Stimulated activated CD4-positive, alpha-beta T cell treated with anti-CD3 and anti-CD28 coated beads, Interleukin-15, amount 100 ng/mL, for 48 hours (primary cell): ENCODE results near the gene ULK1.
A peak's percentile ranks its signal among the peaks of the same experiment; 100 is the strongest.

Source experiments
- DNase-seq, 2 donors: peaks; one replicate each; pipeline ENCODE4 v3.0.0-alpha.2; 2020; ENCODE audit warnings: low read depth in 2 of 2

ULK1 gene

GRCh38 chr12:131892711-131893604, 1.5 kb upstream of the ULK1 start:
- no peak for DNase-seq

DNA sequence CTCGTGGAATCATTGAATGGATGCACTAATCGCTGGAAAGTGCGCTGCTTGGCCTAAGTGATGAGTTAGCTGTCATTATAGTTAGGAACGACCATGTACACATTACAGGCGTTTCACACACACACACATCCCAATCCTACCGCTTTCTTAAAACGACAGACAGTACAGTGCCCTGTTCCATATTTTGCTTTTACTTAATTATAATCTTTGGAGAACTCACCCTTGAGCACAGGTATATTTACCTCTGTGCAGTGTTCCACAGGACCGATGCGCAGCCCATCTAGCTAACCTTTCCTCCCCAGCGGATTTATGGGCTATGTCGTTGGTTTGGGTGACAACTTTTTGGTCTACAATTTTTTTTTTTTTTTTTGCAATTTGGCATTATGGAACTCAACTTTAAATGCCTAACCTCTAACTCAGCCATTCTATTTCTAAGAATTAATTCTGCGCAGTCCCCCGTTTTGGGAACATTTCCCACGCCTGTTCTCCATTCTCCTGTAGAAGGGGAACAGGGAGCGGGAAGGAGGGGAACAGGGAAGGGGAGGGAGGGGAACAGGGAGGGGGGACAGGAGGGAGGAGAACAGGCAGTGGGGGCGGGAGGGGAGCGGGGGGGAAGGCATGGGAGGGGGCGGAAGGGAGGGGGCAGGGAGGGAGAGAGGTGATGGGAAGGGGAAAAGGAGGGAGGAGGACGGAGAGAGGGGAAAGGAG, 663 bp upstream of the ULK1 start:
- no peak for DNase-seq

- no peak for DNase-seq
Observed at GRCh38 chr12:131894981-131895639, 688 bp downstream of the ULK1 start.

DNA sequence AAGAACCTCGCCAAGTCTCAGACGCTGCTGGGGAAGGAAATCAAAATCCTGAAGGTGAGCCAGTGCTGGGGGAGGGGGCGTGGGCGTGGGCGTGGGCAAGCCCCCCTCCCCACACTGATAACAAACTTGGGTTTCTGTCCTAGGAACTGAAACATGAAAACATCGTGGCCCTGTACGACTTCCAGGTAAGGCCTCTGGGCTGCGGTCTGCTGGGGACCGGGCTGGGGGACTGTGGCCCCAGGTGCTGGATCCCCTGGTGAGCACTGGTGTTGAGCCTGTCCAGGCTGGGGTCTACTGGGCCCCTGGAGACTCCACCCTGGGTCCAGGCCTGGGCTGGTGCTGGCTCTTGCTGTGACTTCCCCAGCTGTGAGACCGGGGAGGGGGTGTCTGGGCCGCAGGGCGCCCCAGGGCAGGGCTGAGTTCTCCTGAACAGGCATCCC, 1.2 kb downstream of the ULK1 start:
- no peak for DNase-seq

DNA sequence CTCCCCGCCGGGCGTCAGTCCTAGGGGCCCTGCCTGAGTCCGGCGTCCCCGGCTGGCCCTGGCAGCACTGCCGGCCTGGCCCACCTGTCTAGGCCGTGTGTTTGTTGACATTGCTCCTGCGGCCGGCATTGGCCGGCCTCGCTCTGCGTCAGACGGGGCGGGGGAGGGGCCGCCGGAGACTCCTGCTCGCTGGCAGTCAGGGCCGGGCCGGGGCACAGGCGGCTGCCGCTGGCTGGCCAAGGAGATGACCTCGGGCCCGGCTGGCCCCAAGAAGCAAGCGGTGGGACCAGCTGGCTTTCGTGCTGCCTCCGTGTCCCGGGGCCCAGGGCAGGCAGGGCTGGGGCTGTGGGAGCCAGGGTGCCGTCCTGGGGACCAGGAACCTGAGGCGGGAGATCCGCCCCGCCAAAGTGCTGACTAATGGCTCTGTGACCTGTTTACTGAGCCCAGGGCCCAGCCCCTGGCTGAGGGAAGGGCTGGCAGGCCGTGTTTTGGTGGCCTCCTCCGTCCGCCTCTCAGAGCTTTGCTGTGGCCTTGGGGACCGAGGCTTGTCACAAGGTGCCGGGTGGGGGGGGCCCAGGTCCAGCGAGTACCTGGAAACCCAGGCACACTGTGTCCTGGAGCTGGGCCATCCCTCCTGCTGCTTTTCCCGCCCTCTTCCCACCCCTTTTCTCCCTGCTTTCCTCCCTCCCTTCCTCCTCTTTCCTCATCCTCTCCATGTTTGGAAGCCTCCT, 1.8 kb downstream of the ULK1 start:
- peak; percentile 35 to 59 for DNase-seq

DNA sequence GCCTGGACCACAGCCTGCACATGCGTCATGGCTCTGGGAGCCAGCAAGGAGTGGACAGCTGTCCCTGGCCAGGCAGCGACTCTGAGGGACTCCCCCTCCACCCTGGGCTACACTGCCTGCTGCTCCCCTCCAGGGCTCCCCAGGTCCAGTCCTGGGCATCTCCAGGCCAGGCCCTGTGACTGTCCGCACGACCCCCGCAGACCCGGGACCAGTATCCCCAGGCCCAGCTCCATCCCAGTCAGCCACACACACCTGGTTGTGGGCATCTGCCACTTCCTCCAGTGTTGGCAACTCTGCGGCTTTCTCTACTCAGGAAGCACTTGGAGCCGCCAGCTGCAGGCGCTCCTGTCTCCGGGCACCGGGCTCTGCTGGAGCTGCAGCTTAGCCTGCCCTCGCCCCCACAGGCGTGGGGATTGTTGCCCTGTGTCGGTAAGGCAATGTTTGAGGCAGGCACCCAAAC, 2.4 kb downstream of the ULK1 start:
- DNase-seq: no peak

DNA sequence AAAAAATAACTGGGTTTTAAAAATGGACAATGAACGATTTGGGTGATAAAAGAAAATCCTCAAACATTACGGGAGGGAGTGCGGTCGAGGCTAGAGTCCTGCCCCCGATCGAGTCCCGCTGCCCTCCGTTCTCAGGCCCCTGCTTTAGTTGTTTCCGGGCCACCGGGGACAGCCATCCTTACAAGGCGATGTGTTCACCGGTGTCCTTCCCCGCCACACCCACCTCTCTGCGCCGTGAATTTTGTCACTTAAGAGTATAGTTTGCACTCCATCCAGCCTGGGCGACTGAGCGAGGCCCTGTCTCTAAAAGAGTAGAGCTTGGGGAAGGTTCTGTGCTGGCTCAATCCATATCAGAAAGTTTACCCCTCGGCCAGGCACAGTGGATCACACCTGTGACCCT, 2.9 kb downstream of the ULK1 start:
- DNase-seq: no peak

DNA sequence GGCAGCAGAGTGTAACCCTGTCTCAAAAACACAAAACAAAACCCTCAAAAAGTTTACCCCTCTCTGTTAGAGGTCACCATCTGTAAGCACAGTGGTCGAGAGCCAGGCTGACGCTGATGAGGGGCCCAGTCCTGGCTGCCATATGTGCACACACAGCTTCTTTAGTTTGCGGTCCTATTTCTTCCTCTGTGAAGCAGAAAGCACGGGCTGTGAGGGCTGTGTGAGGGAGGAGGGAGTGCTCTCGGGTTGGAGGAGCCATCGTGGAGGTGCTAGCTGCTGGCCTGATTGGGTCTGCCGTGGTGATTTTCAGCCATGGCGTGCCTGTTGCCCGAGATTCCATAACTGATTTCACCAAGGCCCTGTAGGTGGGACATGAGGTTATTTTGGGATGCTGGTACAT, 3.5 kb downstream of the ULK1 start:
- no peak for DNase-seq

DNA sequence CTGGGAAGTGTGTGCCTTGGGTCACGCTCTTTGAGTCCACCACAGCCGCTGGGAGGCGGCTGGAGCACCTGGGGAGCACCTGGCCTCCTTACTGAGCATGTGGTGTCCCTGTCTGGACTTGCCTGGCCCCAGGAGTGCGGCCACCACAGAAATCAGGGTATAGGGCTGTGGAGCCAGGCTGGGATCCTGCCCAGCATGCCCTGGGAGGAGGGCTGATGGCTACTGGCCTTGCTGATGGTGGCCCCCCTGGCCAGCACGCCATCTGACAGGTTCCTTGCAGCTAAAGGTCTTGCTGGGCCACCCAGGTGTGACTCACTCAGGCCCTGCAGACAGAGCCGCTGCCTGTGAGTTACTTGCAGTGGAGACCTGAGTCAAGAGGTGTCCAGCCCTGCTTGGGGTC, 6.0 kb downstream of the ULK1 start:
- DNase-seq: no peak

GRCh38 chr12:131901431-131902331, 7.3 kb downstream of the ULK1 start:
- no peak for DNase-seq

DNA sequence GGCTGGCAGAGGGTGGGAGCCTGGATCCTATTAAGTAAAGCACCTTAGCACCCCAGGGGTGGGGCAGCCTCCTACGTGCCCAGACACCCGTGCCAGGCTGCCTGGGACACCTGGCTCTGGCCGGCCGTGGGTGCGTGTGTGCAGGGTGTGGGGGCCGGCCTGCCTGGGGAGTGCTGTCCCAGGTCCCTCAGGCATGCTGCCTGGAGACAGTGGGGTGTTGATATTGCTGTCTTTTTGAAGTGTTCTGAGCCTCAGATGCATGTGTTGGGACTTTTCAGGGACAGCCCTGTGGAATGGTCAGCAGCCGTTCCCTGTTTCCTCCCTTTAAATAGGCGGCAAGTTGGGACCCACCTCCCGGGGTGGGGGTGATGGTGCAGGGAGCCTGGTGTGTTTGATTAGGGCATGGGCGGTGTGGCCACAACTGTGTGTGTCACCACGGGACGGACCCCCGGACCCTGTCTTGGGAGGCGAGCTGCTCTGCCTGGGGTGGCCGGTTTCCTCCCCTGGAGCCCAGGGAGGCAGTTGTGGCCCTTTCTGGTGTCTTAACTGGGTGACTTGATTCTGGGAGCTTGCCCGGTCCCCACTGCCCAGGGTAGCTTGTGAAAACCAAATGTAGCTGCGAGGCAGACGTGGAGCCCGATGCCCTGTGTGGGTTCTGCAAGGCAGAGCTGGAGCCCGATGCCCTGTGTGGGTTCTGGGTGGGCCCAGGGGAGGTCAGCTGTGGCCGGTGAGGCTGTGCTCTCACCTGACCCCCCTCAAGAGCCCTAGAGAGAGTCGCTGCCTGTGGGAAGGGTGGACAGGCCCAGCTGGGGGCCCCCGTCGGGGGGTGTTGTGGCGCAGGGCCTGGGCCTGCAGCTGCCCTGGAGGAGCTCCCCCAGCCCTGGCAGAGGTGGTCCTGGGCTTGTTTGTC, 8.2 kb downstream of the ULK1 start:
- DNase-seq: no peak

DNA sequence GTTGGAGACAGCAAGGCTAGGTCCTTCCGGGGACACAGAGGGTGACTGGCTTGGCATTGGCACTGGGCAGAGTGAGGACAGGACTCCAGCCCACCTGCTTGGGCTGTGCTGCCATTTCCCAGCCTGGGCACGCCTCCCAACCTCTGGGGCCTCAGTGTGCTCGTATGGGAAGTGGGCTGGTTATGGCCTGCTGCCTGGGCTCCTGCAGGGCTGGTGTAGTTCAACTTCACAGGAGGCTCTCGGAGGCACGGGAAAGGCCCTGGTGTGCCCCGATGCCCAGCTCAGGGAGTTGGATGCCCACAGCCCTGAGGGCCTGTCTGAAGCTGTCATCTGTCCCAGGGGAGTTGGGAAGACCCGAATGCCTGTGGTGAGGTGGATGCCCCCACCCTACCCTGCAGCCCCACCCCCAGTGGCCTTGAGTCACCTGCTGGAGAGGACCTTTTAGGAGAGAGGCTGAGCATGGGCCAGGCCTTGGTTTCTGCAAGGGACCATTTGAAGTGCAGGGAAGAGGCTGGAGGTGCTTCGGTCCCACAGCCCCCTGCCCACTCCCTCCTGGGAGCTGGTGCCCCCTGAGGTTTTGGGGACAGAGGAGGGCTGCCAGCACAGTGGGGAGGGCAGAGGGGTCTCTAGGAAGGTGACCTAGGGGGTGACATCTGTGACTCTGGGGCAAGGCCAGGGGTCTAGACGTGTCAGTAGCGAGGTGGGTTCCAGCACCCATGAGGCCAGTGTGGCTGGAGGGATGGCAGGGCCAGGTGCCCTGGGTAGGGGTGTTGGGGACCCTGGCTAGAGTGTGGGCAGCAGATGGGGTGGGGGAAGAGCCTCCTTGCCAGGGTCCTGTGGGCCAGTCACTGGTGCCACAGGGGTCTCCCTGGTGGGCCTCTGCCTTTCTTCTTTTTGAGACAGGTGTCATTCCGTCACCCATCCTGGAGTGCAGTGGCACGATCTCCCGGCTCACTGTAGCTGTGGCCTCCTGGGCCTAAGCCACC, 9.1 kb downstream of the ULK1 start:
- no peak for DNase-seq

DNA sequence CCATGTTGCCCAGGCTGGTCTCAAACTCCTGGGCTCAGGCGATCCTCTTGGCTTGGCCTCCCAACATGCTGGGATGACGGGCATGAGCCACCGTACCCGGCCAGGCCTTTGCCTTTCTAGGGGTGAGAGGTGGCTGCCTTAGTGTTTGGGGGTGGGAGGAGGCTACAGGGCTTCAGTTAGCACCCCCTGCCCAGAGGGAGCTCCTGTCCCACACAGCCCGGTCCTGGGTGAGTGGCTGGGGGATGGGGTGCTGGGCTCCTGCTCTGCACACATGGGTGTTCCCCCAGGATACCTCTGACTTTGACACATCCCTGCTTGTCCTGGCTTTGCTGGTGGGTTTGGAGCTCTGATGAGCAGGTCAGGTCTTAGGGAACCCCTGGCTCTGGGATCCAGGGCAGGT, 9.9 kb downstream of the ULK1 start:
- DNase-seq: no peak

GRCh38 chr12:131905081-131905629, 10.7 kb downstream of the ULK1 start:
- no peak for DNase-seq

- no peak for DNase-seq
Observed at GRCh38 chr12:131905630-131906091, 11.2 kb downstream of the ULK1 start.

GRCh38 chr12:131907379-131908091, 13.1 kb downstream of the ULK1 start:
- DNase-seq: no peak
